DOHH2 (cell line): ENCODE results near the gene MTIF3.

ENCODE experiments used
- H3F3A ChIP-seq: fragments of 200-600 bp; sonication (generic), shearing (Covaris generic); 2 replicates; pipeline ENCODE4 v1.6.0; 2016; ENCODE audit warnings: antibody characterized with exemption, mild to moderate bottlenecking; ENCODE audit not compliant: control insufficient read depth, insufficient read depth
- H3K27ac ChIP-seq: fragments of 200-600 bp; sonication (generic); 2 replicates; pipeline ENCODE4 v1.5.1; 2014; ENCODE audit warnings: low read depth, mild to moderate bottlenecking, low read length, moderate library complexity
- H3K27me3 ChIP-seq: fragments of 200-600 bp; sonication (generic); 2 replicates; pipeline ENCODE4 v1.6.1; 2014; ENCODE audit warnings: mild to moderate bottlenecking, low read length, mixed read lengths; ENCODE audit not compliant: control insufficient read depth
- H3K36me3 ChIP-seq: fragments of 200-600 bp; sonication (generic); 2 replicates; pipeline ENCODE4 v1.6.1; 2014; ENCODE audit warnings: mild to moderate bottlenecking, low read length, moderate library complexity, mixed read lengths; ENCODE audit not compliant: control insufficient read depth
- H3K4me1 ChIP-seq: fragments of 200-600 bp; sonication (generic); 2 replicates; pipeline ENCODE4 v1.6.1; 2014; ENCODE audit warnings: mild to moderate bottlenecking, low read length, mixed read lengths; ENCODE audit not compliant: control insufficient read depth
- H3K4me2 ChIP-seq: fragments of 200-600 bp; sonication (generic); 2 replicates; pipeline ENCODE4 v1.6.0; 2014; ENCODE audit warnings: mild to moderate bottlenecking, low read length, moderate library complexity
- H3K4me3 ChIP-seq: fragments of 200-600 bp; sonication (generic); 2 replicates; pipeline ENCODE4 v1.5.1; 2014; ENCODE audit warnings: mild to moderate bottlenecking, low read length, mixed read lengths
- H3K79me2 ChIP-seq: fragments of 200-600 bp; sonication (generic); 2 replicates; pipeline ENCODE4 v1.6.1; 2014; ENCODE audit warnings: mild to moderate bottlenecking, low read length, mixed read lengths; ENCODE audit not compliant: control insufficient read depth
- H3K9me2 ChIP-seq: fragments of 200-600 bp; sonication (generic); replicated peaks from 2 replicates; pipeline ENCODE4 v1.6.1; 2014; ENCODE audit warnings: mild to moderate bottlenecking, low read length, mixed read lengths; ENCODE audit not compliant: control insufficient read depth
- H3K9me3 ChIP-seq: fragments of 200-600 bp; sonication (generic); 2 replicates; pipeline ENCODE4 v1.6.1; 2014; ENCODE audit warnings: antibody characterized with exemption, low read length, mixed read lengths; ENCODE audit not compliant: control insufficient read depth, insufficient read depth
- H4K20me1 ChIP-seq: fragments of 200-600 bp; sonication (generic); 2 replicates; pipeline ENCODE4 v1.6.0; 2014; ENCODE audit warnings: low read depth, mild to moderate bottlenecking, antibody characterized with exemption, low read length, moderate library complexity; ENCODE audit not compliant: control insufficient read depth, insufficient read depth
- EZH2phosphoT487 ChIP-seq: fragments of 200-600 bp; sonication (generic); IDR thresholded peaks from 2 replicates; pipeline ENCODE4 v1.6.1; 2017; ENCODE audit warnings: borderline replicate concordance, mild to moderate bottlenecking, antibody characterized with exemption, low read length, moderate library complexity, mixed read lengths
- TF ChIP-seq, protein P1 (sequence below): fragments of 200-600 bp; sonication (generic); IDR thresholded peaks from one replicate; pipeline ENCODE4 v1.5.1; 2014; ENCODE audit warnings: antibody characterized with exemption, mild to moderate bottlenecking, low read depth, low read length; ENCODE audit not compliant: poor library complexity, severe bottlenecking

MTIF3 gene

DNA sequence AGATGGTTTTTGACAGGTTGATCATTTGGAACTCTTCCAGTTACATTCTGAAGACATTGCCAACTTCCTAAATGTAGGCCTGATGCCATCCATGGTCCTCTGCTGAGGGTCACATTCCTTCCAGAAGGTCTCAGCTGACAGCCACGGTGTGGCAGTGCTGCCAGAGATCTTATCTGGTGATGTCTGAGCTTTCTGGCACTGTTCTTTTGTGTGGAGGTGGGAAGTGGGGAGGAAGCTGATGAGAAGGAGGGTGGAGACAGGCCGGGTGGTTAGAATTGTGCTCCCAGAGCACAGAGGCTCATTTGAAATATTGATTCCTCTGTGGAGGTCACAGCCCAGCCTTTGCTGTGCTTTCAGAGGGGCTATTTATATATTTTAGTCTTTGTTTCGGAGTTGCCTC lies 16.1 kb upstream of the MTIF3 start:
- Histone ChIP-seq H3K27ac (no peak overlapping the region), H3K4me2 (no peak overlapping the region), H3K9me3 (no peaks in the 10 kb centered on the region), H3K79me2 (no peaks in the 10 kb centered on the region), H3K4me3 (no peak overlapping the region), H3K27me3 (no peaks in the 10 kb centered on the region), H3K4me1 (peaks cover 10% of the 10 kb centered on the region), H3K36me3 (no peaks in the 10 kb centered on the region), H4K20me1 (no peaks in the 10 kb centered on the region), H3K9me2 (no peaks in the 10 kb centered on the region), H3F3A (peaks cover 5% of the 10 kb centered on the region; the same call in 1 of the 2 replicates)
- no peak for TF ChIP-seq EZH2phosphoT487
- TF ChIP-seq, protein P1, sequence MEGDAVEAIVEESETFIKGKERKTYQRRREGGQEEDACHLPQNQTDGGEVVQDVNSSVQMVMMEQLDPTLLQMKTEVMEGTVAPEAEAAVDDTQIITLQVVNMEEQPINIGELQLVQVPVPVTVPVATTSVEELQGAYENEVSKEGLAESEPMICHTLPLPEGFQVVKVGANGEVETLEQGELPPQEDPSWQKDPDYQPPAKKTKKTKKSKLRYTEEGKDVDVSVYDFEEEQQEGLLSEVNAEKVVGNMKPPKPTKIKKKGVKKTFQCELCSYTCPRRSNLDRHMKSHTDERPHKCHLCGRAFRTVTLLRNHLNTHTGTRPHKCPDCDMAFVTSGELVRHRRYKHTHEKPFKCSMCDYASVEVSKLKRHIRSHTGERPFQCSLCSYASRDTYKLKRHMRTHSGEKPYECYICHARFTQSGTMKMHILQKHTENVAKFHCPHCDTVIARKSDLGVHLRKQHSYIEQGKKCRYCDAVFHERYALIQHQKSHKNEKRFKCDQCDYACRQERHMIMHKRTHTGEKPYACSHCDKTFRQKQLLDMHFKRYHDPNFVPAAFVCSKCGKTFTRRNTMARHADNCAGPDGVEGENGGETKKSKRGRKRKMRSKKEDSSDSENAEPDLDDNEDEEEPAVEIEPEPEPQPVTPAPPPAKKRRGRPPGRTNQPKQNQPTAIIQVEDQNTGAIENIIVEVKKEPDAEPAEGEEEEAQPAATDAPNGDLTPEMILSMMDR: no peak

DNA sequence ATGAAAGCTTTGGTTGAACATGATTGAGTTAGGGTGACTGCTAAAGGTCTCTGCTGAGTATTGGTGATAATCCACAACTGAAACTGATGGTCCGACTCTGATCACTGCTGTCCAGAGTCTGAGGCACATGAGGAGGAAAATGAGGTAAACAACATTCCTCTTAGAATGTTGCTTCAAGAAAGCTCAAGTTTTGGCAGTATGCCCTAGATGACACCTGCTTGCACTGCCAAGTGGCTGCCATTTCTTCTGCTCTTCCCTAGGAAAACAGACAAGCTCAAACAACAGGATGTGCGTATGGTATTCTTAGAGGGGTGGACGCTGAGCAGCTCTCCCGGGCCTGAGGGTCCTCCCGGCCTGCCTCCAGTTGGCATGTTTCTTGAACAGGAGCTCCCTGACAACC lies 15.2 kb upstream of the MTIF3 start:
- peaks cover 5% of the 10 kb centered on the region; the same call in 1 of the 2 replicates for H3F3A ChIP-seq
- H3K9me3 ChIP-seq: no peaks in the 10 kb centered on the region
- H3K36me3 ChIP-seq: no peaks in the 10 kb centered on the region
- no peaks in the 10 kb centered on the region for H4K20me1 ChIP-seq
- no peak overlapping the region for H3K4me3 ChIP-seq
- no peak overlapping the region for H3K4me2 ChIP-seq
- H3K79me2 ChIP-seq: no peaks in the 10 kb centered on the region
- no peaks in the 10 kb centered on the region for H3K9me2 ChIP-seq
- H3K27me3 ChIP-seq: no peaks in the 10 kb centered on the region
- no peak for TF ChIP-seq EZH2phosphoT487
- TF ChIP-seq, protein P1: no peak
- H3K27ac ChIP-seq: no peak overlapping the region
- H3K4me1 ChIP-seq: peaks cover 19% of the 10 kb centered on the region

- H3K4me2 ChIP-seq: no peak overlapping the region
- H3K4me1 ChIP-seq: peaks cover 20% of the 10 kb centered on the region
- H3K27me3 ChIP-seq: no peaks in the 10 kb centered on the region
These were observed 13.1 kb upstream of the MTIF3 start for GRCh38 chr13:27463500-27463899.

More at GRCh38 chr13:27463500-27463899, 13.1 kb upstream of the MTIF3 start:
- Histone ChIP-seq H3K9me3 (no peaks in the 10 kb centered on the region), H3K9me2 (no peaks in the 10 kb centered on the region), H3K79me2 (no peaks in the 10 kb centered on the region), H3K36me3 (no peaks in the 10 kb centered on the region), H4K20me1 (no peaks in the 10 kb centered on the region), H3F3A (peaks cover 5% of the 10 kb centered on the region; the same call in 1 of the 2 replicates), H3K27ac (no peak overlapping the region), H3K4me3 (no peak overlapping the region)
- no peak for TF ChIP-seq EZH2phosphoT487
- TF ChIP-seq, protein P1: no peak
